ENCODE measurements around the gene AQP12B. TPM values are rescaled to one million over a fixed set of nuclear protein-coding genes. Genes with fewer than 3 reads are reported as not detected.

AQP12B gene
- total and polyA plus RNA-seq, 2 of the 13 experiments (the other 11 are each of a cell fraction or from before 2014, with no cell fraction given), result not detected

DNA sequence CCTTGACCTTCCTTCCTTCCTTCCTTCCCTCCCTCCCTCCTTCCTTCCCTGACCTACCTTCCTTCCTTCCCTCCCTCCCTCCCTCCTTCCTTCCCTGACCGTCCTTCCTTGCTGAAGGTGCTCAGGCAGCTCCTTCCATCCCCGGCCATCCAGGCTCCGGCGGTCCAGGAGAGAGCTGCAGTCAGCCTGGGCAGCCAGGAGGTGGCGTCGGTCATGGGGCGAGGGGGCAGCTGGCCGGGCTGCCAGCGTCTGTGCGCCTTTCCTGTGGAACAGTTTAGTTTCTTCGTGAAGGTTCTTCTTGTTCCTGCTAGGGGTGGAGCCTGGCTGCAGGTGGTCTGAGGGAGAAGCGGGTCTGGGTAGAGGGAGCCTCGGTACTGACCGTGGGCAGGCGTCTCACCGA, 41.7 kb downstream of the AQP12B start (continued):
- TF ChIP-seq, protein P1, sequence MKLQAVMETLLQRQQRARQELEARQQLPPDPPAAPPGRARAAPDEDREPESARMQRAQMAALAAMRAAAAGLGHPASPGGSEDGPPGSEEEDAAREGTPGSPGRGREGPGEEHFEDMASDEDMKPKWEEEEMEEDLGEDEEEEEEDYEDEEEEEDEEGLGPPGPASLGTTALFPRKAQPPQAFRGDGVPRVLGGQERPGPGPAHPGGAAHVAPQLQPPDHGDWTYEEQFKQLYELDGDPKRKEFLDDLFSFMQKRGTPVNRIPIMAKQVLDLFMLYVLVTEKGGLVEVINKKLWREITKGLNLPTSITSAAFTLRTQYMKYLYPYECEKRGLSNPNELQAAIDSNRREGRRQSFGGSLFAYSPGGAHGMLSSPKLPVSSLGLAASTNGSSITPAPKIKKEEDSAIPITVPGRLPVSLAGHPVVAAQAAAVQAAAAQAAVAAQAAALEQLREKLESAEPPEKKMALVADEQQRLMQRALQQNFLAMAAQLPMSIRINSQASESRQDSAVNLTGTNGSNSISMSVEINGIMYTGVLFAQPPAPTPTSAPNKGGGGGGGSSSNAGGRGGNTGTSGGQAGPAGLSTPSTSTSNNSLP (IDR thresholded peaks at IDR 0.05; ENCODE audit: low read depth, low read length), result no peak
- TF ChIP-seq ZNF136 (CRISPR knock-in tag; IDR thresholded peaks at IDR 0.05; ENCODE audit: low read depth), result no peak
- 0 out of 2 replicates have a peak, but pooled peaks have one; percentile 75 for TF ChIP-seq PCBP1 (IDR thresholded peaks at IDR 0.05; ENCODE audit: borderline replicate concordance, low read depth, low read length)
- peak; percentile 54; the same call in 1 of the 2 replicates for TF ChIP-seq KDM2A (CRISPR knock-in tag; IDR thresholded peaks at IDR 0.05; ENCODE audit: borderline replicate concordance, low read depth)
- TF ChIP-seq SALL1 (CRISPR knock-in tag; IDR thresholded peaks at IDR 0.05), result peak; percentile 17; the same call in 1 of the 2 replicates
- TF ChIP-seq, protein P2, sequence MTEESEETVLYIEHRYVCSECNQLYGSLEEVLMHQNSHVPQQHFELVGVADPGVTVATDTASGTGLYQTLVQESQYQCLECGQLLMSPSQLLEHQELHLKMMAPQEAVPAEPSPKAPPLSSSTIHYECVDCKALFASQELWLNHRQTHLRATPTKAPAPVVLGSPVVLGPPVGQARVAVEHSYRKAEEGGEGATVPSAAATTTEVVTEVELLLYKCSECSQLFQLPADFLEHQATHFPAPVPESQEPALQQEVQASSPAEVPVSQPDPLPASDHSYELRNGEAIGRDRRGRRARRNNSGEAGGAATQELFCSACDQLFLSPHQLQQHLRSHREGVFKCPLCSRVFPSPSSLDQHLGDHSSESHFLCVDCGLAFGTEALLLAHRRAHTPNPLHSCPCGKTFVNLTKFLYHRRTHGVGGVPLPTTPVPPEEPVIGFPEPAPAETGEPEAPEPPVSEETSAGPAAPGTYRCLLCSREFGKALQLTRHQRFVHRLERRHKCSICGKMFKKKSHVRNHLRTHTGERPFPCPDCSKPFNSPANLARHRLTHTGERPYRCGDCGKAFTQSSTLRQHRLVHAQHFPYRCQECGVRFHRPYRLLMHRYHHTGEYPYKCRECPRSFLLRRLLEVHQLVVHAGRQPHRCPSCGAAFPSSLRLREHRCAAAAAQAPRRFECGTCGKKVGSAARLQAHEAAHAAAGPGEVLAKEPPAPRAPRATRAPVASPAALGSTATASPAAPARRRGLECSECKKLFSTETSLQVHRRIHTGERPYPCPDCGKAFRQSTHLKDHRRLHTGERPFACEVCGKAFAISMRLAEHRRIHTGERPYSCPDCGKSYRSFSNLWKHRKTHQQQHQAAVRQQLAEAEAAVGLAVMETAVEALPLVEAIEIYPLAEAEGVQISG (CRISPR knock-in tag; IDR thresholded peaks at IDR 0.05), result 0 out of 2 replicates have a peak, but pooled peaks have one; percentile 21
- TF ChIP-seq, protein P3, sequence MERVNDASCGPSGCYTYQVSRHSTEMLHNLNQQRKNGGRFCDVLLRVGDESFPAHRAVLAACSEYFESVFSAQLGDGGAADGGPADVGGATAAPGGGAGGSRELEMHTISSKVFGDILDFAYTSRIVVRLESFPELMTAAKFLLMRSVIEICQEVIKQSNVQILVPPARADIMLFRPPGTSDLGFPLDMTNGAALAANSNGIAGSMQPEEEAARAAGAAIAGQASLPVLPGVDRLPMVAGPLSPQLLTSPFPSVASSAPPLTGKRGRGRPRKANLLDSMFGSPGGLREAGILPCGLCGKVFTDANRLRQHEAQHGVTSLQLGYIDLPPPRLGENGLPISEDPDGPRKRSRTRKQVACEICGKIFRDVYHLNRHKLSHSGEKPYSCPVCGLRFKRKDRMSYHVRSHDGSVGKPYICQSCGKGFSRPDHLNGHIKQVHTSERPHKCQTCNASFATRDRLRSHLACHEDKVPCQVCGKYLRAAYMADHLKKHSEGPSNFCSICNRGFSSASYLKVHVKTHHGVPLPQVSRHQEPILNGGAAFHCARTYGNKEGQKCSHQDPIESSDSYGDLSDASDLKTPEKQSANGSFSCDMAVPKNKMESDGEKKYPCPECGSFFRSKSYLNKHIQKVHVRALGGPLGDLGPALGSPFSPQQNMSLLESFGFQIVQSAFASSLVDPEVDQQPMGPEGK (CRISPR knock-in tag; IDR thresholded peaks at IDR 0.05), result peak; percentile 56
- TF ChIP-seq, protein P4, sequence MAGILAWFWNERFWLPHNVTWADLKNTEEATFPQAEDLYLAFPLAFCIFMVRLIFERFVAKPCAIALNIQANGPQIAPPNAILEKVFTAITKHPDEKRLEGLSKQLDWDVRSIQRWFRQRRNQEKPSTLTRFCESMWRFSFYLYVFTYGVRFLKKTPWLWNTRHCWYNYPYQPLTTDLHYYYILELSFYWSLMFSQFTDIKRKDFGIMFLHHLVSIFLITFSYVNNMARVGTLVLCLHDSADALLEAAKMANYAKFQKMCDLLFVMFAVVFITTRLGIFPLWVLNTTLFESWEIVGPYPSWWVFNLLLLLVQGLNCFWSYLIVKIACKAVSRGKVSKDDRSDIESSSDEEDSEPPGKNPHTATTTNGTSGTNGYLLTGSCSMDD (CRISPR knock-in tag; IDR thresholded peaks at IDR 0.05), result no peak
- TF ChIP-seq, protein P5, sequence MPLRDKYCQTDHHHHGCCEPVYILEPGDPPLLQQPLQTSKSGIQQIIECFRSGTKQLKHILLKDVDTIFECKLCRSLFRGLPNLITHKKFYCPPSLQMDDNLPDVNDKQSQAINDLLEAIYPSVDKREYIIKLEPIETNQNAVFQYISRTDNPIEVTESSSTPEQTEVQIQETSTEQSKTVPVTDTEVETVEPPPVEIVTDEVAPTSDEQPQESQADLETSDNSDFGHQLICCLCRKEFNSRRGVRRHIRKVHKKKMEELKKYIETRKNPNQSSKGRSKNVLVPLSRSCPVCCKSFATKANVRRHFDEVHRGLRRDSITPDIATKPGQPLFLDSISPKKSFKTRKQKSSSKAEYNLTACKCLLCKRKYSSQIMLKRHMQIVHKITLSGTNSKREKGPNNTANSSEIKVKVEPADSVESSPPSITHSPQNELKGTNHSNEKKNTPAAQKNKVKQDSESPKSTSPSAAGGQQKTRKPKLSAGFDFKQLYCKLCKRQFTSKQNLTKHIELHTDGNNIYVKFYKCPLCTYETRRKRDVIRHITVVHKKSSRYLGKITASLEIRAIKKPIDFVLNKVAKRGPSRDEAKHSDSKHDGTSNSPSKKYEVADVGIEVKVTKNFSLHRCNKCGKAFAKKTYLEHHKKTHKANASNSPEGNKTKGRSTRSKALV (CRISPR knock-in tag; IDR thresholded peaks at IDR 0.05), result peak; percentile 57; the same call in 1 of the 2 replicates
- TF ChIP-seq, protein P6, sequence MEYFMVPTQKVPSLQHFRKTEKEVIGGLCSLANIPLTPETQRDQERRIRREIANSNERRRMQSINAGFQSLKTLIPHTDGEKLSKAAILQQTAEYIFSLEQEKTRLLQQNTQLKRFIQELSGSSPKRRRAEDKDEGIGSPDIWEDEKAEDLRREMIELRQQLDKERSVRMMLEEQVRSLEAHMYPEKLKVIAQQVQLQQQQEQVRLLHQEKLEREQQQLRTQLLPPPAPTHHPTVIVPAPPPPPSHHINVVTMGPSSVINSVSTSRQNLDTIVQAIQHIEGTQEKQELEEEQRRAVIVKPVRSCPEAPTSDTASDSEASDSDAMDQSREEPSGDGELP (IDR thresholded peaks at IDR 0.05; ENCODE audit: borderline replicate concordance, low read depth), result peak; percentile 47; the same call in 1 of the 2 replicates
- TF ChIP-seq ADNP (CRISPR knock-in tag; IDR thresholded peaks at IDR 0.05), result no peak

All from HepG2 (cell line).